Measurements from ENCODE around the gene FBN1.

FBN1 gene

DNA sequence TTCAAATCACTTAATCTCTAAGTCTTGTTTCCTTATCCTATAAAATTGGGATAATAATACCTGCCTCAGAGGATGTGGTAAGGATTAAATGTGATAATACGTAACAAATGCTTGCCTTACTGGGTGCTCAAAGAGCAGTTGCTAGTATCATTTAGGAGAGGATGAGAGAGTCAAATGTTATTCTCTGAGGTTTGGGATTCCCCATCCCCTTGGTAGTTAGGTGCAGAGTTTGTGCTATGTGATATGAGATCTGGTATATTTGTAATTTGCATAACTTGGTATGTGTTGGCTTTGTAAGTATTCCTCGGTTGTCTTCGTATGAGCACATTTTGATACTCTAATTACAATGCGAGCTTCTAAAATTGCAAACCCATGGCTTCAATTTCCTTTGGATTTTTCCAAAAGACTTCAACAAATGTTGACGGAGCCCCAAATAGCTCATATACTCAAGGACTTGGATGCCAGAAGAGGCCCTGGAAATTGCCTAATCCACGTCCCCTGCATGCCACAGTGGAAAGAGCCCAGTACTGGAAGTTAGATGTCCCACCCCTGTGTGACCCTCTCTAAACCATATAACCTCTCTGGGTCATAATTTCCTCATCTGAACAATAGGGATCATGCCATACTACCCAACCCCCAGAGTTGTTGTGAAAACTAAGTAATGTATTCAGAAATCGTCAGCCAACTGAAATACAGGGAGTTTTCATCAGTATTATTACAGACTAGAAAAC is 85.0 kb downstream of the FBN1 start:
- no peak for TF ChIP-seq CTCF (IDR thresholded peaks at IDR 0.05; ENCODE audit: low read length, missing control alignments)
- DNase-seq (ENCODE audit: low read depth) = peak; percentile 87
- no peak overlapping the region for H3K4me3 ChIP-seq (replicated peaks; ENCODE audit: low read depth, low read length)

DNA sequence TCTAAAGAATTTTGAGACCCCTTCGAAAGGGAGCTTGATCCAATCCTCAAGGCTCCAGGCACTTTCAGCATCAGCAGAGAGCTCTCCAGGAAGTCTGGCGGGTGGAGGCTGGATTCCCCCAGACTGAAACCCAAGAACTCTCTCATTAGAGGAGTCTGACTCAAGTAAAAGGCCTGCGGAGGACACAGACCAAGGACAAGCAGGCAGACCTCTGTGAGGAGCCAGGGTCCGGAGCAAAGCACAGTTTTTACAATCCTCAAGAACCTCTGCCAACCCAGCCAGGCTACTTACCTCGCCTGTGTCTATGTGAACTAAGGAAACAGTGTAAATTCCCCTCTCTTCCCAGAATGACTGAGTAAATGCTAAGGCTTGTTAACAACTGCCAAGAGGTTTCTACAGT is 86.2 kb downstream of the FBN1 start:
- no peak for TF ChIP-seq CTCF (IDR thresholded peaks at IDR 0.05; ENCODE audit: low read length, missing control alignments)
- peak; percentile 82 for DNase-seq (ENCODE audit: low read depth)
- H3K4me3 ChIP-seq (replicated peaks; ENCODE audit: low read depth, low read length) = no peak overlapping the region

GRCh38 chr15:48558226-48558625 is 87.3 kb downstream of the FBN1 start:
- TF ChIP-seq CTCF (IDR thresholded peaks at IDR 0.05; ENCODE audit: low read length, missing control alignments) = no peak
- DNase-seq (ENCODE audit: low read depth) = no peak
- no peak overlapping the region for H3K4me3 ChIP-seq (replicated peaks; ENCODE audit: low read depth, low read length)

GRCh38 chr15:48557335-48557734 is 88.2 kb downstream of the FBN1 start:
- no peak for DNase-seq (ENCODE audit: low read depth)
- no peak for TF ChIP-seq CTCF (IDR thresholded peaks at IDR 0.05; ENCODE audit: low read length, missing control alignments)
- H3K4me3 ChIP-seq (replicated peaks; ENCODE audit: low read depth, low read length) = no peak overlapping the region

- no peak overlapping the region for H3K4me3 ChIP-seq (replicated peaks; ENCODE audit: low read depth, low read length)
- no peak for TF ChIP-seq CTCF (IDR thresholded peaks at IDR 0.05; ENCODE audit: low read length, missing control alignments)
- DNase-seq (ENCODE audit: low read depth) = no peak
Measured at GRCh38 chr15:48556159-48556897, 89.2 kb downstream of the FBN1 start.

GRCh38 chr15:48555241-48555881 is 90.1 kb downstream of the FBN1 start:
- no peak for DNase-seq (ENCODE audit: low read depth)
- no peak for TF ChIP-seq CTCF (IDR thresholded peaks at IDR 0.05; ENCODE audit: low read length, missing control alignments)

More at GRCh38 chr15:48555241-48555881, 90.1 kb downstream of the FBN1 start:
- no peak overlapping the region for H3K4me3 ChIP-seq (replicated peaks; ENCODE audit: low read depth, low read length)

Data from fibroblast of pulmonary artery (primary cell).